NT2/D1 (cell line): ENCODE measurements around the gene RAB8A.
"Not testable (repeated sequence)": the region's sequence is repeated elsewhere in the genome, so short reads cannot be mapped to it uniquely, and the experiment has no call there.

Experiments
- SUZ12 ChIP-seq: IDR thresholded peaks from 2 replicates; pipeline ENCODE4 v1.6.1; 2011; ENCODE audit not compliant: insufficient read length, insufficient read depth; ENCODE audit errors: extremely low read depth
- YY1 ChIP-seq: IDR thresholded peaks from 2 replicates; pipeline ENCODE4 v1.6.1; 2011; ENCODE audit not compliant: insufficient read length, insufficient read depth
- ZNF274 ChIP-seq: IDR thresholded peaks from 2 replicates; pipeline ENCODE4 v1.6.1; 2011; ENCODE audit warnings: mild to moderate bottlenecking, low read depth, low read length

GRCh38 chr19:16119075-16119857, 7.6 kb downstream of the RAB8A start:
- not testable (repeated sequence) for TF ChIP-seq YY1, SUZ12, ZNF274
